ENCODE measurements around the gene NWD2.

NWD2 gene

DNA sequence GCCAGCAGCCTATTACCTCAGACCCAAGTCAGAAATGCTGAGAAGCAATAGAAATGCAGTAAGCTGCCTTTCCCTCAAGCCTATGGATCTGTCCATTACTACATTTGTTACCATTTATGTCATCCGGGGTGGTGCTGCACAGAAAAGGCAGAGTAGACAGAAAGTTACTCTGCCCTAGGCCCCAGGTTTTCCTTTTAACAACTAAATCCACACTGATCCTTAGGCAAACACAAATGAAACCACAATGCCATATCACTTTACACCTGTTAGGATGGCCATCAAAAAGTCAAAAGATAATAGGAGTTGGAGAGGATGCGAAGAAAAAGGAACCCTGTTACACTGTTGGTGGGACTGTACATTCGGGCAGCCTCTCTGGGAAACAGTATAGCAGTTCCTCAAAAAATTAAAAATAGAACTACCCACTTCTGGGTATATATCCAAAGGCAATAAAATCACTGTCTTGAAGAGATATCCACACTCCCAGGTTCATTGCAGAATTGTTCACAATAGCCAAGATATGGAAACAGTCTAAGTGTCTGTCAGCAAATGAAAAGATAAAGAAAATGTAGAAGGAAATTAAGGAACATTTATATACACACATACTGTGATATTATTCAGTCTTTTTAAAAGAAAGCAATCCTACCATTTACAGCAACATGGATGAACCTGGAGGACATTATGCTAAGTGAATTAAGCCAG, 186.3 kb downstream of the NWD2 start:
- H3K4me1 Mint-ChIP-seq (ENCODE audit: low read depth): no peaks in the 10 kb centered on the region
- no peak overlapping the region for H3K4me3 Mint-ChIP-seq
- H3K27ac Mint-ChIP-seq: no peak overlapping the region
- no peaks in the 10 kb centered on the region for H3K36me3 Mint-ChIP-seq (ENCODE audit: low read depth)
- H3K9me3 Mint-ChIP-seq: no peaks in the 10 kb centered on the region
- peaks cover 6% of the 10 kb centered on the region for H3K27me3 Mint-ChIP-seq (ENCODE audit: low read depth)

DNA sequence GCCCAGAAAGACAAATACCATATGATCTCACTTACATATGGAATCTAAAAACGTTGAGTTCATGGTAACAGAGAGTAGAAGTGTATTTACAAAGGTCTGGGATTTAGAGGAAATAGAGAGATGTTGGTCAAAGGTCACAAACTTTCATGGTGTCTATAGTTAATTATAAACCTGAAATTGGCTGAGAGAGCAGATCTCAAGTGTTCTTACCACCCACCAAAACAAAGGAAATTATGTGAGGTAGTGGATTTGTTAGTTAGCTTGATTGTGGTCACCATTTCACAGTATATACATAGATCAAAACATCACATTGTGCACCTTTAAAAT, 186.8 kb downstream of the NWD2 start:
- Mint-ChIP-seq H3K4me1 (ENCODE audit: low read depth) (no peaks in the 10 kb centered on the region), H3K9me3 (no peaks in the 10 kb centered on the region), H3K27me3 (ENCODE audit: low read depth) (peaks cover 4% of the 10 kb centered on the region), H3K27ac (no peak overlapping the region), H3K4me3 (no peak overlapping the region), H3K36me3 (ENCODE audit: low read depth) (no peaks in the 10 kb centered on the region)

DNA sequence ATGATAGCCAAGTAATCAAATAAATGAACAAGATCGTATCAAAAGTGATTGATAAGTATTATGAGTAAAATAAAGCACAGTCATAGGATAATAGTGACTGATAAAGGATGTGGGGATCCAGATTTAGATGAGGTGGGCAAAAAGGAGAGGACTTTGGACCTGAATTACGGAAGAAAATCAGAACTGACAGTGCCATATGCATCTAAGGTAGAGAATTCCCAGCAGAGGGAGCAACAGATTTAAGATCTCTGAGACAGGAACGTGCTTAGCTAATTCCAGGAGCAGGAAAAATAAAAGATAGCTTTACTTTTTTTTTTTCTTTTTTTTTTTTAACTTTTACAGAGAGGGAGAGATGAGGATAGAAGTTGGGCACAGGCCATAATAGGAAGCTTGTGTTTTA, 189.9 kb downstream of the NWD2 start:
- peaks cover 13% of the 10 kb centered on the region for H3K27me3 Mint-ChIP-seq (ENCODE audit: low read depth)
- H3K4me3 Mint-ChIP-seq: no peak overlapping the region
- no peaks in the 10 kb centered on the region for H3K4me1 Mint-ChIP-seq (ENCODE audit: low read depth)
- H3K36me3 Mint-ChIP-seq (ENCODE audit: low read depth): no peaks in the 10 kb centered on the region
- no peak overlapping the region for H3K27ac Mint-ChIP-seq
- no peaks in the 10 kb centered on the region for H3K9me3 Mint-ChIP-seq

DNA sequence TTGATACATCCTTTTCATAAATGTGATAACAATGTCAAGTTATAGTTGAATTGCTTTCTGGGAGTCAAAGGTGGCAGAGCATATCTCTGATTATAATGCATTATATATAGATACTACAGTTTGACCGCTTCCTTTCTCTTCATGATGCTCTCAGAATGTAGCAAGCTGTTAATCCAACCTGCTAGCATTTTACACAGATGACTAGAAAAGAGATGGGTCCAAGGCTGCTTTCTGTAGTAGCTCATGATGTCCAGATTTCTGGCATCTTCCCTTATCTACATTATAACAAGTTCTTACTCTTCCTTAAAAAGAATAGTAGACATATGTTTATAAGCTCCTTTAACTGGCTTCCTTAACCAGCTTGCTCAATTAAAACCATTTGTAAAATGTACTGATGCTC, 192.0 kb downstream of the NWD2 start:
- H3K4me3 Mint-ChIP-seq: no peak overlapping the region
- no peaks in the 10 kb centered on the region for H3K9me3 Mint-ChIP-seq
- H3K36me3 Mint-ChIP-seq (ENCODE audit: low read depth): no peaks in the 10 kb centered on the region
- peaks cover 16% of the 10 kb centered on the region for H3K27me3 Mint-ChIP-seq (ENCODE audit: low read depth)
- H3K27ac Mint-ChIP-seq: no peak overlapping the region
- no peaks in the 10 kb centered on the region for H3K4me1 Mint-ChIP-seq (ENCODE audit: low read depth)

DNA sequence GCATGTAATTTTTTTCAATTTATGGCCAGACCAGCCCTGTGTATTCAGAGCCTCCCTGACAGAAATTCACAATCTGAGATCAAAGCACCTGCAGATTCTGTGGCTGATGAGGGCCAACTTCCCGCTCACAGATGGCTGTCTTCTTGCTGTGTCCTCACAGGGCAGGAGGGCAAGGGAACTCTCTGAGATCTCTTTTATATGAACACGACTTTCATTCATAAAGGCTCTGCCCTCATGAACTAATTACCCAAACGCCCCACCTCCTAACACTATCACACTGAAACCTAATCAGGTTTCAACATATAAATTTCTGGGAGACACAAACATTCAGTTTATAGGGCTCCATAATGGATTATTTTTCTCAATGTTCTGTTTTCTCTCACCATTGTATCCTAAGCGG, 192.6 kb downstream of the NWD2 start:
- Mint-ChIP-seq H3K27ac (no peak overlapping the region), H3K36me3 (ENCODE audit: low read depth) (no peaks in the 10 kb centered on the region), H3K4me3 (no peak overlapping the region), H3K4me1 (ENCODE audit: low read depth) (no peaks in the 10 kb centered on the region), H3K27me3 (ENCODE audit: low read depth) (peaks cover 18% of the 10 kb centered on the region), H3K9me3 (no peaks in the 10 kb centered on the region)

DNA sequence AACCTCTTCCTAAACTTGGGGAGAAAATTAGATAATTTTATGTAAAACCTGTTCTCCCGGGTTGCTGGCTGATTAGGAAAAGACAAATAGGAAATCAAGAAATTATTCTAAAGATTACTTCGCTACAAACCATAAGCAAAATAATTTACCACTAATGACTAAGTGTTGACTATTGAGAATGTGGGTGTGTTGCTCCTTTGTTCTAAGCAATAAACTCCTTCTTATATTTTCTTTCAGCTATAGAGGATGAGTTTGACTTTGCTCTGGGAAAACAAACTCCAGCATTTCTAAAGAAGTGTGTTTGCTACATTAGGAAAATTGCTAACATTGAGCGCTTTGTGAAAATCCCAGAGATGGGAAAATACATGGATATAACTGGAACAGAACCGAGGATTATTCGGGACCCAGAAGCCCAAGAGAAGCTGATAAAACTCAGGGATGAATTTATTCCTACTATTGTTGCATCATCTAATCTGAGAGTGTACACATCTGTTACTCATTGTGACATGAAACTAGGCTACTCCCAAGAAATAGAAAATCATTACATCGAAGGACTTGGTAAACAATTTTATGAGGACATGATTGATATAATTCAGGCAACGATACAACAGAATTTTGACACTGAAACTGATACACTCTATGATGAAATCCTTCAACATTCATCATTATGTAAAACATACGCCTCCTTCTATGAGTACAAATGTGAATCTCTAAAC, 194.2 kb downstream of the NWD2 start:
- Mint-ChIP-seq H3K27ac (no peak overlapping the region), H3K4me1 (ENCODE audit: low read depth) (no peaks in the 10 kb centered on the region), H3K36me3 (ENCODE audit: low read depth) (no peaks in the 10 kb centered on the region), H3K4me3 (no peak overlapping the region), H3K27me3 (ENCODE audit: low read depth) (peaks cover 20% of the 10 kb centered on the region), H3K9me3 (no peaks in the 10 kb centered on the region)

DNA sequence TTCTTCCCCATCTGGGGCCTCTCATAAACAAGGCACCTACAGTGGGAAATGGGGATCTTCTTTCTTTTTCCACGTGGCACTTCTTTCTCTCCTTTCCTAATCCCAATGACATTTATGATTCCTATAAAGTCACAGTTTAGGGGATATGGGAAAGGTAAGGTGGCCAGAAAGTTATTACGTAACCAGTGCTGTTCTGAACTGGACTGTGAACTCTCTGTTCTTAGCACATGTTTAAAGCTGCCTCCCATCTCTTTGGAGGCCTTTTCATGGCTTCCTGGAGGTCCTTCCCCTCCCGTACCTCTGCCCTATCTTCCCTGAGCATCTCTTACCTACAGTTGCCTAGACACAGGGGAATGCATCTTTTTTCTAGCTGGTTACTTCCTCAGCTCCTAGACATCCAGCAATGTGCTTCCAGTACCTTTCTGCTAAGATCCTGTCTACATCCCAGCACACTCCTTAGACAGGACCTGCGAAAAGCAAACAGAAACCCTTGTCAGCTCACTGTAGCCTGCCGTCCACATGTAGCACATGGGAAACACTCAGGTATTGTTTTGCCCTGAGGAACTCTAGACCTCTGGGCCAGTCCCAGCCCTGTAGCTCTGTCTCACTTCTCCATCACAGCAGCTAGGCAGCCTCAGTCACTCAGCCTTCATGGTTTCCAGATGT, 195.4 kb downstream of the NWD2 start:
- H3K4me3 Mint-ChIP-seq: no peak overlapping the region
- no peaks in the 10 kb centered on the region for H3K9me3 Mint-ChIP-seq
- no peaks in the 10 kb centered on the region for H3K4me1 Mint-ChIP-seq (ENCODE audit: low read depth)
- peaks cover 20% of the 10 kb centered on the region for H3K27me3 Mint-ChIP-seq (ENCODE audit: low read depth)
- no peak overlapping the region for H3K27ac Mint-ChIP-seq
- H3K36me3 Mint-ChIP-seq (ENCODE audit: low read depth): no peaks in the 10 kb centered on the region

DNA sequence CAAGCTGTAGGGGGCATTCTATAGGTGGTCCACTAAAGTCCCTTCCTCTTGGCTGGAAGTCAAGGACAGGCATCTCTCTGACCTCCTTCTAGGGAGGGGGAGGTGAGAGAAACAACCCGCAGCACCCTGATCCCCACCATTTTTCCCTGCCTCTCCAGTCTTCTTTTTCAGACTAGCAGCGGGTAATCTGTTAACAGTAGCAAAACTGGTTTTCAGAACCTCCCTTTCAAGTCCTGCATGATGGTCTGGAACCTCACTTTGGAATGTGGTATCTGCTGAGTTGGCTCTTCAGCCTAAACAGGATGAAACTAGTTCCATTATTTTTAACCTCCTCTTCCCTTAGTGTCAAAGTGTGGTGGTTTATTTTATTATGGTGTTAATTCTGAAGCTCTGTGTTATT, 196.0 kb downstream of the NWD2 start:
- H3K27me3 Mint-ChIP-seq (ENCODE audit: low read depth): peaks cover 20% of the 10 kb centered on the region
- H3K4me3 Mint-ChIP-seq: no peak overlapping the region
- no peaks in the 10 kb centered on the region for H3K4me1 Mint-ChIP-seq (ENCODE audit: low read depth)
- no peaks in the 10 kb centered on the region for H3K36me3 Mint-ChIP-seq (ENCODE audit: low read depth)
- no peak overlapping the region for H3K27ac Mint-ChIP-seq
- H3K9me3 Mint-ChIP-seq: no peaks in the 10 kb centered on the region

DNA sequence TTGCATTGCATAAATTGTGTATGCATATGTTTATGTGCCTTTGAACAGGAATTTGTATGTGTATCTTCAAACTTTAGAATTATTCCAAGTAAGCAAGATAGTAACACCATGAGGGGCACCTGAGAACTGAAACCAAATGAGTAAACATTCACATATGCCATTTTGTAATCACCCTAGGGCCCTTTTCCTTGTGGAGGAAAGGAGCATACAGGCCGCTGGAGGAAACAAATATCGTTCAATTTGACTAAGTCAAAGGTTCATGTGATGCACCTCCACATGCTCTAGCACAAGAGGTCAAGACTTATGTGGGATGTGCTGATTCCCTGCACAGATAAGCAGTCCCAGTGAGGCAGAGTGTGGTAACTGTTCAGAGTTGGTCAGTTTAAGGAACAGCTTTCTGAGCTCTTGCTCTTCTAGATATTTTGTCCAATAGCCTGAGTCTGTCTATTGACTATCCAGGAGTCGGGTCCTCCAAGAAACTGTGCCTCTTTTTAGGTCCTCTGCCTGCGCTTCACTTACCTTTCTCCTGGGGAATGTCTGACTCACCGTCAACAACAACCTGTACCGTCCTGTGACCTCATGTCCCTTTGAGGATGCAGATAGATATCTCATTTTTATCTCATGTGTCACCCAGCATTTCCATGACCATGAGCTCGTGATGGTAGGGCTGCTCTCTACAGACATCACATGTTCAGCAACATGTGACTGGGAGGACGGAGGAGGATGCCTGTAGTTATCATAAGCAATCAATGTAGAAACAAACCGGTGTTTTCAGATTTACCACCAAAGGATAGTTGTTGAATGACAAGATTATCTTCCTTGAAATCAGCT, 196.9 kb downstream of the NWD2 start:
- no peak overlapping the region for H3K27ac Mint-ChIP-seq
- H3K27me3 Mint-ChIP-seq (ENCODE audit: low read depth): peaks cover 18% of the 10 kb centered on the region
- H3K4me3 Mint-ChIP-seq: no peak overlapping the region
- no peaks in the 10 kb centered on the region for H3K9me3 Mint-ChIP-seq
- H3K36me3 Mint-ChIP-seq (ENCODE audit: low read depth): no peaks in the 10 kb centered on the region
- no peaks in the 10 kb centered on the region for H3K4me1 Mint-ChIP-seq (ENCODE audit: low read depth)

DNA sequence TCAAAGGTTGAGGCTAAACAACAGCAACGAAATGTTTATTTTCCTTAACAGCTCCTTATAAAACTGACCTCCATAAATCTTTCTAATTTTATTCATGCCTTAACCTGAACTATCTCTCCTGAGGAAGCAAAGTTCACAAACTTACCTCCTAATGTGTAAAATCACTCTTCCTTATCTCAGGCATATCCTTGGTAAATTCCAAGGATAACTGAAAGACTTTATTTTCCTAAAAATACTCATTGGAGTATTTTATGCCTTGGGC, 197.4 kb downstream of the NWD2 start:
- no peak overlapping the region for H3K27ac Mint-ChIP-seq
- no peaks in the 10 kb centered on the region for H3K4me1 Mint-ChIP-seq (ENCODE audit: low read depth)
- no peaks in the 10 kb centered on the region for H3K36me3 Mint-ChIP-seq (ENCODE audit: low read depth)
- H3K9me3 Mint-ChIP-seq: no peaks in the 10 kb centered on the region
- H3K4me3 Mint-ChIP-seq: no peak overlapping the region
- peaks cover 19% of the 10 kb centered on the region for H3K27me3 Mint-ChIP-seq (ENCODE audit: low read depth)

DNA sequence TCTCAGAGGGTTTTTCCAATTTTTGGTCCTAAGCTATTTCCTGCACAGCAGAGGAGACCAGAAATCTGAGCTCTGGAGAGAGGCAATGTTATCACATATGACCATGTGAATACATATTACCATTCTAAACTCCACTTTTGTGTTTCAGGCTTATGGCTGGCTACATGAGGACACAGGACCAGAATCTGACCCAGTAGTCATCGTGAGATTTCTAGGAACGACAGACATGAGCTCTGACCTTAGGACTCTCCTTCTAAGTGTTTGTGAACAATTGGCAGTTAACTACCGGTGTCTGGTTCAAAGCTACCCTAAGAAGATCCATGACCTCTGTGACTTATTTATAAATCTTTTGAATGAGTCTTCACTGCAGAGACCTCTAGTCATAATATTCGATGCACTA, 198.6 kb downstream of the NWD2 start:
- Mint-ChIP-seq H3K9me3 (no peaks in the 10 kb centered on the region), H3K4me1 (ENCODE audit: low read depth) (no peaks in the 10 kb centered on the region), H3K36me3 (ENCODE audit: low read depth) (no peaks in the 10 kb centered on the region), H3K27me3 (ENCODE audit: low read depth) (peaks cover 24% of the 10 kb centered on the region), H3K4me3 (no peak overlapping the region), H3K27ac (no peak overlapping the region)

DNA sequence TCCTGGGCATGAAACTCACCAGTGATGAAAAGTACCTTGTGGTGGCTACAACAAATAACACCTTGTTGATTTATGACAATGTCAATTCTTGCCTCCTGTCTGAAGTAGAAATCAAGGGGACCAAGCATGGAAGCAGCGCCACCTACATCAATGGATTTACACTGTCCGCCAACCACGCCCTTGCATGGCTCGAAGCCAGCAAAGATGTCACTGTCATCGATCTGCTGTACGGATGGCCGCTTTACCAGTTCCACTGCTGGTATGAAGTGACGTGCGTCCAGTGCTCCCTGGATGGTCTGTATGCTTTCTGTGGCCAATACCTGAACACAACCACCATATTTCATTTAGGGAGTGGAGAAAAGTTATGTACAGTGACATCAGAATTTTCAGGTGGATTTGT, 200.5 kb downstream of the NWD2 start:
- H3K4me3 Mint-ChIP-seq: no peak overlapping the region
- H3K27me3 Mint-ChIP-seq (ENCODE audit: low read depth): peaks cover 31% of the 10 kb centered on the region
- H3K27ac Mint-ChIP-seq: no peak overlapping the region
- H3K4me1 Mint-ChIP-seq (ENCODE audit: low read depth): no peaks in the 10 kb centered on the region
- H3K9me3 Mint-ChIP-seq: no peaks in the 10 kb centered on the region
- H3K36me3 Mint-ChIP-seq (ENCODE audit: low read depth): no peaks in the 10 kb centered on the region

DNA sequence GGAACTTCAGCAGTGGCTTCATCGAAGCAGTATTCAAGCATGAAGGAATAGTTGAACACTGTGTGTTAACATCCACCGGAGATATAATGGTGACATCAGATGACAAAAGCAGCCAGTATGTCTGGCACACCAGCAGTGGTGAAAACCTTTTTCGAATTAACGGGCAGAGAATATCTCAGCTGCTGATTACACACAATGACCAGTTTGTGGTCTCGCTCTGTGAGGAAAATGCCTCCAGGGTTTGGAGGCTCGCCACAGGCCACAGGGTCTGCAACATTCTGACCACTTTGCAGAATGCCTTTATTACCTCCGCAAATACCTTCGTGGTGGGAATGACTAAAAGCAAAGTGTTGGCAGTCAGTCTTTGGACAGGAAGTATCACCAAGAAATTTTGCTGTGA, 201.5 kb downstream of the NWD2 start:
- Mint-ChIP-seq H3K36me3 (ENCODE audit: low read depth) (no peaks in the 10 kb centered on the region), H3K4me1 (ENCODE audit: low read depth) (no peaks in the 10 kb centered on the region), H3K27ac (no peak overlapping the region), H3K9me3 (no peaks in the 10 kb centered on the region), H3K4me3 (no peak overlapping the region), H3K27me3 (ENCODE audit: low read depth) (peaks cover 35% of the 10 kb centered on the region)

DNA sequence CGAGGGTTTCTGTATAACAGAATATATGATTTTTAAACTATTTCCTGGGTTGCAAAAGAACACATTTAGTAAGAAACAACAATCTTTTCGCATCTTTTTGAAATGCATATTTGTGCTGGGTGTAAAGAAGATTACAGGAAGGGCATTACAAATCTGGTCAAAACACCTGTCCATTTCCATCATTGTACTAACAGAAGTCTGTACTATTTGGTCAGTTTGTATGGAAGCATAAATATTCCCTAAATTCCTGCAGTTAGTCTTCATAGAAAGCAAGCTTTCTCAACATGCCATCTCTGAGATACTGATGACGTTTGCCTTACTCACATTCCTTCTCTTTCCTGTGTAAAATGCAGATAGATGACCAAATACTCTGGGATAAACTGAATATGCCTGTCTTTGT, 203.3 kb downstream of the NWD2 start:
- Mint-ChIP-seq H3K9me3 (no peaks in the 10 kb centered on the region), H3K4me1 (ENCODE audit: low read depth) (peaks cover 1% of the 10 kb centered on the region), H3K36me3 (ENCODE audit: low read depth) (no peaks in the 10 kb centered on the region), H3K27ac (no peak overlapping the region), H3K27me3 (ENCODE audit: low read depth) (peaks cover 36% of the 10 kb centered on the region), H3K4me3 (no peak overlapping the region)

DNA sequence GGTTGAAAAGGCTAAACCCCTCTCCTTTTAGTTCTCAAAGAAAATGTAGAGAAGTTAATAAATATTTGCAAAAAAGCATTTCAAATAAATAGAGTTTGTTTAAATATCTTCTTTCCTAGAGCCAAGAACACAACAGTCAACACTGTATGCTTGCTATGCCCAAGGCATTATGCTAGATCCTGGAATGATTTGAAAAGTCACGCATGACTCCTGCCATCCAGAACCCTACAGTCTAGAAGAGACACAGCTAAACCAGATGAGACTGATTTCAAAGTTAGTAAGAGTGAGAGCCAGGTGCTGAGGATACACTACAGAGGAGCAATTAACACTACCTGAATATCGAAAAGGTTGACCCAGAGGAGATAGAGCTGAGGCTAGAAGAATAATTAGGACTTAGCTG, 205.8 kb downstream of the NWD2 start:
- H3K4me1 Mint-ChIP-seq (ENCODE audit: low read depth): peaks cover 6% of the 10 kb centered on the region
- no peaks in the 10 kb centered on the region for H3K9me3 Mint-ChIP-seq
- H3K27ac Mint-ChIP-seq: no peak overlapping the region
- H3K4me3 Mint-ChIP-seq: no peak overlapping the region
- H3K36me3 Mint-ChIP-seq (ENCODE audit: low read depth): no peaks in the 10 kb centered on the region
- peaks cover 55% of the 10 kb centered on the region for H3K27me3 Mint-ChIP-seq (ENCODE audit: low read depth)
